HG02678 (cell line): ENCODE results near the gene SNX21.

Experiments used
- ATAC-seq: cut with Tn5 transposase; IDR thresholded peaks from one replicate; pipeline ENCODE4 v1.9.1; 2021; ENCODE audit warnings: mild to moderate bottlenecking, moderate library complexity; ENCODE audit not compliant: unreplicated experiment

The SNX21 gene

DNA sequence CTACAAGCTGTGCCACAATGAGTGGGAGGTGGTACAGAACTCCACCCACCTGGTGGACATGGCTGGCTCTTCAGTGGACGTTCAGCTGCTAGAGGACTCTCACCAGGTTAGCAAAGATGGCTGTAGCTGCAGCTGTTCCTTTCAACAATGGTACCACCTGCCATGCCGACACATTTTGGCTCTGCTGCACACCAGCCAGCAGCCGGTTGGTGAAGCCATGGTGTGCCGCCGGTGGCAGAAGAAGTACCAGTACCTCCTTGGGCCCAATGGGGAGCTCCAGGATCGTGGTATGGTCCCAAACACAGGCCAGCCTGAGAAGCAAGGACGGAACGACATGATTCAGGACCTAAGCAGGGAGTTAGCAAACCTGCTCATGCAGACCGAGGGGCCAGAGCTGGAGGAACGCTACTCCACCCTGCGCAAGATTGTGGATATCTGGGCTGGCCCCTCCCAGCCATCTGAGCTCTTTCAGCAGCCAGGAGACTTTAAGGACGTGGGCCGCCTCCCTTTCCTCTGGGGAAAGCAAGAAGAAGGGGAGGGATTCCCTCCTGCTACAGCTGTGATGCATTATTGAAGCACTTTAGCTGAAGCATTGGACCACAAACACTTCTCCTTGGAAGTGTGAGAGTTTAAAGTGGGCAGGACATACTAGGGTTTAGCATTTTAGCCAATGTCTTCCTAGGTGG, 44.6 kb downstream of the SNX21 start:
- no peak for ATAC-seq

DNA sequence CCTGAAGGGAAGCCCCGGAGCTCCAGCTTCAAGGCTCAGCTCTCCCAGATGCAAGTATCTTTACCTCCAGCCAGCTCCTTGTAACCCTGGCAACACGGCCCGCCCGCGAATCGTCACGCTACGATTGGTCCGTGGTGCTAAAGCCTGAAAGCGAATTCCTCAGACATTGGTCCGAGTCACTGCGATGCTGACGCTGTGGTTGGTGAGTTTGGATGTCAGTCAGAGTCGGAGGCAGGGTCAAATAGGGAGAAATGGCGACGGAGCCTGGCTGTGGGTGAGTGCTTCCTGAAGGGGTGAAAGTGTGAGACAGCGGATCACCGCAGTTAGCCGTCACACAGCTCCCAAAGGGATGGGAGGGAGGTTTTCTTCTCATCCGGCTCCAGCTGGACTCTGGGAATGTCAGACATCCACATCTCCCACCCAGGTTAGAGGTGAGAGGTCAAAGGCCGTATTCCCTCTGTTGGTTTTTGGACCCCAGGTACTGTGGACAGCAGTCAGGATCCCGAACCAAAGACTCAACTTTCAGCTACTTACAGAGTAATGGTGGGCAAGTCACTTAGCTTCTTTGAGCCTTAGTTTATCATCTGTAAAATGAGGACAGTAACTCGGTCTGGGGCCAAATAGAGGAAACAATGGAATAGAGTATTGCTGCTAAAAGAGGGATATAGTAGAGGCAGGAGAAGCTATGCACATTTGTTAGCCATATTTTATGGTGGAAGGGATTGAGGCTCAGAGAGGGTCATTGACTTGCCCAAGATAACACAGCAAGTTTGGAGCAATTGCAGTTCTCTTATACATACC, 47.6 kb downstream of the SNX21 start, which contains the start of gene ZSWIM1:
Gene ZSWIM1, plus strand, starts transcription at position 240 of the 801 bp plus-strand sequence. CDS start 1,366 bp downstream, outside the sequence.
- peak; percentile 97 for ATAC-seq

DNA sequence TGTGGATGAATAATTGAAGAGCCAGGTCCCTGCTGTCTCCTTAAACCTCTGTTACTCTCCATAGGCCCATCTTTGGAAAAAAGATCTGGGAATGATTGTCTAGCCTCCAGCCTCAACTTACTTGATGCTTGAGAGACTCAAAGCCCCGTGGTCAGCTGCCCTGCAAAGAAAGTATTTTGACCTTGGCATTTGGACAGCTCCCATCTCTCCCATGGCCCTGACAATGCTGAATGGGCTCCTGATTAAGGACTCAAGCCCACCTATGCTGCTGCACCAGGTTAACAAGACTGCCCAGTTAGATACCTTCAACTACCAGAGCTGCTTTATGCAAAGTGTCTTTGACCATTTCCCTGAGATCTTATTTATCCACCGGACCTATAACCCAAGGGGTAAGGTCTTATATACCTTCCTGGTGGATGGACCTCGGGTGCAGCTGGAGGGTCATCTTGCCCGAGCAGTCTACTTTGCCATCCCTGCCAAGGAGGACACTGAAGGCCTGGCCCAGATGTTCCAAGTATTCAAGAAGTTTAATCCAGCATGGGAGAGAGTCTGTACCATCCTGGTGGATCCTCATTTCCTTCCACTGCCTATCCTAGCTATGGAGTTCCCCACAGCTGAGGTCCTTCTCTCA, 49.0 kb downstream of the SNX21 start:
- no peak for ATAC-seq

DNA sequence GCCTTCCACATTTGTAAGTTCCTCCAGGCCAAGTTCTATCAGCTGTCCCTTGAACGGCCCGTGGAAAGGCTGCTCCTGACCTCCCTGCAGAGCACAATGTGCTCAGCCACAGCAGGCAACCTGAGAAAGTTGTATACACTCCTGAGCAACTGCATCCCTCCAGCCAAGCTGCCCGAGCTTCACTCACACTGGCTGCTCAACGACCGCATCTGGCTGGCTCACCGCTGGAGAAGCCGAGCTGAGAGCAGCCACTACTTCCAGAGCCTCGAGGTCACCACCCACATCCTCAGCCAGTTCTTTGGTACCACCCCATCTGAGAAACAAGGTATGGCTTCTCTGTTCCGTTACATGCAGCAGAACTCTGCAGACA, 49.5 kb downstream of the SNX21 start:
- ATAC-seq, result no peak

DNA sequence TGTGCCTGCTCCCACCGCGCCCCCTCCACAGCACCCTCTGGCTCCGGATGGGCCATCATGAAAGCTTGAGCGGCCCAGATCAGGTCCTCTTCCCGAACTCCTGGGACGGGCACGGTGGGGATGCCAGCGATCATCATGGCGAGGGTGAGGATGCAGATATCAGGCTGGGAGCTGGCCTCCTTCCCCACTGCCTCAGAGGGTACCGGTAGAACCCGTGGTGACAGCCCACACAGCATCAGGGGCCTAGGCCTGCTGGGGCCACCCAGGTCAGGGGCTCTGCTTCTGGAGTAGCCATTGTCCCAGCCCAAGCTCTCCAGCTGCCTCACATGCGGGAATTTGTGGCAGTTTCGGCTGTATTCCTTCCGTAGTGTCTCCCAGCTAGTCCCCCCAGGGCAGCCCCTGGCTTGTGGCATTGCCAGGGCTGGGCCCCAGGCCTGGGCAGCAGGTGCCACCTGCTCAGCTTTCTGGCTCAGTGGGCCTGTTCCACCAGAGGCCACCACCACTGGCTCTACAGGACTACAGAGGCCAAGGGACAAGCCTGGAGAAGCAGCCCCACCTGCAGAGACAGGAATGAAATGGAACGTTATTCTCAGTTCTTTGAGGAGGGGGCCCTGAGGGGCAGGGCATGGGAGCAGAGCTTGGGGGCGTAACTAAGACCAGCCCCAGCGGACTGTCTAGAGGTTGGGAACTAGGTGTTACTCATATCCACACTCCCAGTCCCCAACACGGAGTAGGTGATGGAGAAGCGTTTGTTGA, 53.2 kb downstream of the SNX21 start:
- ATAC-seq, result no peak

DNA sequence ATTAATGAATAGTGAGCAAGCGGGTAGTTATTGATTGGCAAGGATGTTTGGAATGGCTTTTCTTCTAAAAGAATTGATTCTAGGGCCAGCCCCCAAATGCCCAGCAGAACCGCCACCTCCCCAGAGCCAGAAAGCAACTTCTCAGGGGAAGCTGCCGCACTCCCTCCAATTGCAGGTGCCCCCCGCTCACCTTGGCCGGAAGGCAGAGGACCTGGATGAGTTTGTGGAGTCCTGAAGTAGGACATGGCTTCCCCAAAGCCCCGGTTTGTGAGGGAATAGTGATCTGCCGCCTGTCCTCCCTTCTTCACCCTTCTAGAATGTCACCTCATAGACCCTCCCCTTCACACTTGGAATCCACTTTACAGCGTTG, 53.7 kb downstream of the SNX21 start, which contains the start of gene SPATA25:
Gene SPATA25, minus strand, starts transcription at position 277 of the 370 bp plus-strand sequence. Its CDS starts 32 bp downstream, at position 245.
- no peak for ATAC-seq

DNA sequence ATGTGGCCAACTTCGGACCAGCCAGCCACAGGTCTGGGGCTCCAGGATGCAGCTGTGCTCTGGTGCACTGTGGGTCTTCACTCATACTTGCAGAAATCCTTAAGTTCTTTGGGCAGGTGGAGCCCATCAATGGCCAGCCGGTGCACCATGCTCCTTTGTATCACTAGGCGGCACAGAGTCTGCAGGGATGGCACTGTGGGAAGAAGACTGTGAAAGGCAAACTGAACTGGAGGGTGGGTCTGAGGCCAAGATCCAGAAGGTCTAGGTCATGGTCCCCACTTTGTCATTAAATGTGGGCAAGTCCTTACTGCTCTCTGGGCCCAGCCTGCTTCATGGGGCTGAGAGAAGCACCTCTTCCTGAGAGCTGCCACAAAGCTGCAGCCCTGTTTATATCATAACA, 55.1 kb downstream of the SNX21 start:
- ATAC-seq, result no peak

DNA sequence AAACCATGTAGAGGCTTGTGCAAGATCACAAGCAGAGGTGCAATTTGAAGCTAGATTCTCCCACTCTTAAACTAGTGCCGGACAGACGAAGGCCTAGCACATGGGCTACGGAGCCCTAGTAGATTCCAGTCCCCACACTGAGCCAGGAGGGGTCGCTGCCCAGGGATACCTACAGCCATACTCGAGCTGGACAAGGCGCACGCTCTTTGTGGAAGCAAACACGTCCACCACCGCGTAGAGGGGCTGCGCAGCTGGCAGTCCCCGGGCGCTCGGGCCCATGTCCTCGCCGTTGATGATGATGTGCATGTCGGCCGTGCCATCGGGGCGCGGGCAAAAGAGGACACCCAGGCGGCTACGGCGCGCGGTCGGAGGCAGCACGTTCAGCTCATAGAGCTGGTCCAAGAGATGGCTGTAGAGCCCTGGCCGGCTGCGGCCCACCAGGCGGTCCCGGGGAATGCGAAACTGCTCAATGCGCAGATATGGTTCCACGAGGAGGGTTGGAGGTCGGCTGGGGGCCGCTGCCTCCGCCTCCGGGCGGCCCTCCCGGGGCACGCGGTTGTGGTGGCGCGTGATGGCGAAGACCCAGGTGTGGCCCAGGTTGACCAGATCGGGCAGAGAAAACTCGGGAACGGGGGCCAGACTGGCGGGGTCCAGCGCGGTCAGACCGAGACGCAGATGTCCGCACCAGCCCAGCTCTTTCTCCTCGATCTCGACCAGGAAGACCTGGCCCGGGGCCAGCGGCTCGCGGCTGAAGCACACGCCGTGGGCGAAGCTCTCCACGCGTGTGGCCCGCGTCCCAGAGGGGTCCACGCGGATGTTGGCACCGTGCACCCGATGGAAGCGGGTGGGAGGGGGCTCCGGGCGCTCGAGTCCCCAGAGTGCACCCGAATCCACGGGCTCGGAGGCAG, 56.7 kb downstream of the SNX21 start:
- peak; percentile 27 for ATAC-seq

DNA sequence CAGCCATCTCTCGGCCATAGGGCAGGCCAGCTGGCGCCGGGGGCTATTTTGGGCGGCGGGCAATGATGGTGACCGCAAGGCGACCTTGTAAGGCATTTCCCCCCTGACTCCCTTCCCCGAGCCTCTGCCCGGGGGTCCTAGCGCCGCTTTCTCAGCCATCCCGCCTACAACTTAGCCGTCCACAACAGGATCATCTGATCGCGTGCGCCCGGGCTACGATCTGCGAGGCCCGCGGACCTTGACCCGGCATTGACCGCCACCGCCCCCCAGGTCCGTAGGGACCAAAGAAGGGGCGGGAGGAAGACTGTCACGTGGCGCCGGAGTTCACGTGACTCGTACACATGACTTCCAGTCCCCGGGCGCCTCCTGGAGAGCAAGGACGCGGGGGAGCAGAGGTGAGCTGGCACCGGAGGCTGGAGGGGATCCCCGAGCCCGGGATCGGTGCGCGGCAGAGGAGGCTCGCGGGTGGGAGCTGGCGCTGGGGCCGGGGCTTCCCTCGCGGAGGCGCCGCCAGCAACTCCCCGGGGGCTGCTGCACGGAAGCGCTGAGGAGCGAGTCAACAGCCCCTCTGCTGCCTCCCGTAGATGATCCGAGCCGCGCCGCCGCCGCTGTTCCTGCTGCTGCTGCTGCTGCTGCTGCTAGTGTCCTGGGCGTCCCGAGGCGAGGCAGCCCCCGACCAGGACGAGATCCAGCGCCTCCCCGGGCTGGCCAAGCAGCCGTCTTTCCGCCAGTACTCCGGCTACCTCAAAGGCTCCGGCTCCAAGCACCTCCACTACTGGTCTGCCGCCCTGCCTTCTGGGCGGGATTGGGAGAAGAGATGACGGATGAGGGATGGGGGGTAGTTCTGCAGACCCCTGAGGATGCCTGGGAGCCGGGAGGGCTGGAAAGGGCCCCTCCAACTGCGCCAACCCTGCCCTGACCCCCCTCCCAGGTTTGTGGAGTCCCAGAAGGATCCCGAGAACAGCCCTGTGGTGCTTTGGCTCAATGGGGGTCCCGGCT, 57.7 kb downstream of the SNX21 start, which contains the start of the genes CTSA and NEURL2:
Gene CTSA, plus strand, starts transcription at position 351 of the 999 bp plus-strand sequence. Its CDS starts 234 bp downstream, at position 585.
Gene NEURL2, minus strand, starts transcription at position 224 of the 999 bp plus-strand sequence. Its CDS starts 217 bp downstream, at position 7.
- peak; percentile 81 for ATAC-seq

DNA sequence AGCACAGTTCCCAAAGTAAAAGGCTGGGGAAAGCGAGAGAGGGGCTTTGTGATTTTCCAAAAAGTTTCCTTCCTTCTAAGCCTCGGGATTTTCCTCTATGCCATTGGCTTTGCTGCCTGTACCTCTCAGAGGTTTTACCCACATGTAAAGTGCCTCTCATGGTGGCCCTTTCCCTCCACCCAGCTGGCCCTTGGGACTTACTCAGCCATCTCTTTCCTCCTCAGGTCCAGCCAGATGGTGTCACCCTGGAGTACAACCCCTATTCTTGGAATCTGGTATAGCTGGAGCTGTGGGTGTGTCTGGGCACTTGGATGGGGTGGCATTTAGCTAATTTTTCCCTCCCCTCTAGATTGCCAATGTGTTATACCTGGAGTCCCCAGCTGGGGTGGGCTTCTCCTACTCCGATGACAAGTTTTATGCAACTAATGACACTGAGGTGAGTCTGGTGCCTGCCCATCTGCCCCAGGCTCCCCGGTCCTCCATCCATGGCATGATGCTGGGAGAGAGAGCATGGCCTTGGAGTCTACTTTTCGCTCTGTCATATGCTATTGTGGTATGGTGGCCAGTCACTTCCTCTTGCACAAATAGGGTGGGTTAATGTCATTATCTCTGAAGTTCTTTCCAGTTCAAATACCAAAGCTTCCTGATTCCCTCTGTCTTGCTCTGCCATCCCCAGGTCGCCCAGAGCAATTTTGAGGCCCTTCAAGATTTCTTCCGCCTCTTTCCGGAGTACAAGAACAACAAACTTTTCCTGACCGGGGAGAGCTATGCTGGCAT, 58.6 kb downstream of the SNX21 start:
- ATAC-seq, result no peak
